HepG2 (cell line): ENCODE results near the gene PLXNB2. TPM values are rescaled to one million over a fixed set of nuclear protein-coding genes. Genes with fewer than 3 reads are reported as not detected.

Source experiments
- CCDC6 ChIP-seq: sonication (generic); formaldehyde crosslinking; IDR thresholded peaks from 2 replicates; pipeline ENCODE4 v1.8.1; 2022; ENCODE audit warnings: mild to moderate bottlenecking, missing genetic modification reagents, moderate library complexity
- ETV6 ChIP-seq: sonication (generic); formaldehyde crosslinking; conservative IDR thresholded peaks from 2 replicates; pipeline ENCODE4 v1.4.0; 2020; ENCODE audit warnings: missing genetic modification reagents
- FOSL1 ChIP-seq: sonication (generic); formaldehyde crosslinking; IDR thresholded peaks from 2 replicates; pipeline ENCODE4 v1.9.0; 2021; ENCODE audit warnings: missing genetic modification reagents, borderline replicate concordance
- FOXJ3 ChIP-seq: sonication (generic); formaldehyde crosslinking; IDR thresholded peaks from 2 replicates; pipeline ENCODE4 v1.4.0; 2020; ENCODE audit warnings: missing genetic modification reagents, mild to moderate bottlenecking, borderline replicate concordance
- JDP2 ChIP-seq: sonication (generic); formaldehyde crosslinking; IDR thresholded peaks from 2 replicates; pipeline ENCODE4 v1.8.1; 2022; ENCODE audit warnings: missing genetic modification reagents, borderline replicate concordance
- KAT8 ChIP-seq: IDR thresholded peaks from 2 replicates; pipeline ENCODE4 v1.6.1; 2016; ENCODE audit warnings: missing genetic modification reagents, missing compliant biosample characterization
- KDM3A ChIP-seq: IDR thresholded peaks from 2 replicates; pipeline ENCODE4 v1.6.1; 2018; ENCODE audit warnings: low read depth, missing compliant biosample characterization
- KMT2A ChIP-seq: sonication (generic); formaldehyde crosslinking; IDR thresholded peaks from 2 replicates; pipeline ENCODE4 v1.4.0; 2020; ENCODE audit warnings: missing genetic modification reagents
- MYPOP ChIP-seq: sonication (generic); formaldehyde crosslinking; IDR thresholded peaks from 2 replicates; pipeline ENCODE4 v1.8.1; 2023; ENCODE audit warnings: mild to moderate bottlenecking, moderate library complexity, missing genetic modification reagents
- NCOA1 ChIP-seq: sonication (generic); formaldehyde crosslinking; IDR thresholded peaks from 2 replicates; pipeline ENCODE4 v1.9.0; 2021; ENCODE audit warnings: missing genetic modification reagents
- PHF20 ChIP-seq: sonication (generic); formaldehyde crosslinking; IDR thresholded peaks from 2 replicates; pipeline ENCODE4 v1.5.0; 2020; ENCODE audit warnings: mild to moderate bottlenecking, missing genetic modification reagents
- PRDM15 ChIP-seq: sonication (generic); formaldehyde crosslinking; IDR thresholded peaks from 2 replicates; pipeline ENCODE4 v1.4.0; 2020; ENCODE audit warnings: missing genetic modification reagents
- RBAK ChIP-seq: sonication (generic); formaldehyde crosslinking; IDR thresholded peaks from 2 replicates; pipeline ENCODE4 v1.5.1; 2020; ENCODE audit warnings: mild to moderate bottlenecking, missing genetic modification reagents
- SIX4 ChIP-seq: sonication (generic); formaldehyde crosslinking; IDR thresholded peaks from 2 replicates; pipeline ENCODE4 v1.4.0; 2020; ENCODE audit warnings: missing genetic modification reagents
- TCF7L2 ChIP-seq: IDR thresholded peaks from 2 replicates; pipeline ENCODE4 v1.6.1; 2011; ENCODE audit warnings: mild to moderate bottlenecking, low read depth, low read length, moderate library complexity
- THYN1 ChIP-seq: sonication (generic); formaldehyde crosslinking; IDR thresholded peaks from 2 replicates; pipeline ENCODE4 v1.8.1; 2023; ENCODE audit warnings: low read depth, mild to moderate bottlenecking, moderate library complexity, missing genetic modification reagents, borderline replicate concordance
- TOPORS ChIP-seq: sonication (generic); formaldehyde crosslinking; IDR thresholded peaks from 2 replicates; pipeline ENCODE4 v1.8.0; 2023; ENCODE audit warnings: mild to moderate bottlenecking, missing genetic modification reagents
- ZFP62 ChIP-seq: sonication (generic); formaldehyde crosslinking; IDR thresholded peaks from 2 replicates; pipeline ENCODE4 v1.4.0; 2020; ENCODE audit warnings: missing genetic modification reagents
- ZMAT3 ChIP-seq: sonication (generic); formaldehyde crosslinking; conservative IDR thresholded peaks from 2 replicates; pipeline ENCODE4 v1.7.0; 2021; ENCODE audit warnings: missing genetic modification reagents
- ZNF225 ChIP-seq: sonication (generic); formaldehyde crosslinking; IDR thresholded peaks from 2 replicates; pipeline ENCODE4 v1.4.0; 2020; ENCODE audit warnings: mild to moderate bottlenecking, missing genetic modification reagents
- ZNF335 ChIP-seq: sonication (generic); formaldehyde crosslinking; IDR thresholded peaks from 2 replicates; pipeline ENCODE4 v1.4.0; 2020; ENCODE audit warnings: missing genetic modification reagents
- ZNF382 ChIP-seq: sonication (generic); formaldehyde crosslinking; IDR thresholded peaks from 2 replicates; pipeline ENCODE4 v1.5.0; 2020; ENCODE audit warnings: missing genetic modification reagents, mild to moderate bottlenecking, borderline replicate concordance
- ZNF430 ChIP-seq: sonication (generic); formaldehyde crosslinking; IDR thresholded peaks from 2 replicates; pipeline ENCODE4 v1.9.0; 2021; ENCODE audit warnings: mild to moderate bottlenecking, missing genetic modification reagents
- ZNF451 ChIP-seq: sonication (generic); formaldehyde crosslinking; IDR thresholded peaks from 2 replicates; pipeline ENCODE4 v1.5.0; 2020; ENCODE audit warnings: mild to moderate bottlenecking, missing genetic modification reagents
- ZNF564 ChIP-seq: sonication (generic); formaldehyde crosslinking; IDR thresholded peaks from 2 replicates; pipeline ENCODE4 v1.8.1; 2023; ENCODE audit warnings: mild to moderate bottlenecking, missing genetic modification reagents
- ZNF589 ChIP-seq: sonication (generic); formaldehyde crosslinking; conservative IDR thresholded peaks from 2 replicates; pipeline ENCODE4 v1.8.0; 2022; ENCODE audit warnings: mild to moderate bottlenecking, moderate library complexity, missing genetic modification reagents
- ZNF670 ChIP-seq: sonication (generic); formaldehyde crosslinking; IDR thresholded peaks from 2 replicates; pipeline ENCODE4 v1.8.0; 2022; ENCODE audit warnings: mild to moderate bottlenecking, missing genetic modification reagents, borderline replicate concordance
- ZNF816 ChIP-seq: sonication (generic); formaldehyde crosslinking; IDR thresholded peaks from 2 replicates; pipeline ENCODE4 v1.8.0; 2022; ENCODE audit warnings: missing genetic modification reagents, mild to moderate bottlenecking, borderline replicate concordance
- polyA plus RNA-seq, 8 experiments: library from polyadenylated mRNA; depleted of rRNA in 3 of 8; stranded (reverse) in 7 of 8; unstranded in 1 of 8; fragments of >200 nt; fragmentation: Illumina TruSeq in 4 of 8; extraction: Trizol in 4 of 8; gene quantifications; 2 replicates each; pipeline versions ENCODE4 v1.2.1 to v1.2.3, GENCODE V29; 2011 to 2016; ENCODE audit warnings: low read depth in 4 of 8, missing spikeins in 1 of 8, mixed read lengths in 1 of 8; ENCODE audit not compliant: insufficient read depth in 1 of 8
- total RNA-seq, 5 experiments: library from RNA; depleted of rRNA; stranded (reverse); fragments of >200 nt; fragmentation: Illumina TruSeq; extraction: Trizol; gene quantifications; 2 replicates each; pipeline ENCODE4 v1.2.3, GENCODE V29; 2016; ENCODE audit warnings: low read depth in 1 of 5

Gene PLXNB2
- total and polyA plus RNA-seq, 2 of the 13 experiments (the other 11 are each of a cell fraction or from before 2014, with no cell fraction given): 32.6 to 68.9 TPM

GRCh38 chr22:50250555-50251476, 56.6 kb downstream of the PLXNB2 start, which contains the start of gene HDAC10 (continued):
- TF ChIP-seq PRDM15 (no peak), PHF20 (CRISPR knock-in tag) (peak; percentile 69; the same call in 1 of the 2 replicates), ZNF430 (CRISPR knock-in tag) (no peak), KMT2A (CRISPR knock-in tag) (no peak), NCOA1 (CRISPR knock-in tag) (peak; percentile 90; the same call in 1 of the 2 replicates), ZMAT3 (CRISPR knock-in tag) (no peak), ZNF451 (CRISPR knock-in tag) (peak; percentile 25; the same call in 1 of the 2 replicates), ZFP62 (no peak), ZNF670 (CRISPR knock-in tag) (no peak), TOPORS (CRISPR knock-in tag) (no peak), SIX4 (CRISPR knock-in tag) (no peak), ZNF589 (CRISPR knock-in tag) (no peak), ZNF225 (CRISPR knock-in tag) (no peak), RBAK (CRISPR knock-in tag) (no peak), CCDC6 (CRISPR knock-in tag) (no peak; the same call in 1 of the 2 replicates), ETV6 (CRISPR knock-in tag) (peak; percentile 66; the same call in 1 of the 2 replicates), MYPOP (CRISPR knock-in tag) (peak; percentile 72), ZNF382 (CRISPR knock-in tag) (no peak), JDP2 (CRISPR knock-in tag) (no peak), KAT8 (CRISPR knock-in tag) (peak; percentile 35; the same call in 1 of the 2 replicates), FOSL1 (CRISPR knock-in tag) (no peak), KDM3A (CRISPR knock-in tag) (no peak), THYN1 (CRISPR knock-in tag) (no peak), ZNF335 (CRISPR knock-in tag) (no peak), ZNF564 (CRISPR knock-in tag) (no peak), TCF7L2 (no peak), ZNF816 (CRISPR knock-in tag) (no peak), FOXJ3 (CRISPR knock-in tag) (no peak)
